HCT116 (cell line): Measurements from ENCODE around the gene GRM1. TPM values are rescaled to one million over a fixed set of nuclear protein-coding genes. Genes with fewer than 3 reads are reported as not detected.

Experiments used
- ATAC-seq: fragments of 200-7000 bp; cut with Tn5 transposase; 2 replicates; pipeline ENCODE4 v1.9.1; 2020; ENCODE audit warnings: mild to moderate bottlenecking, moderate library complexity
- BruUV-seq: library from RNA; stranded (reverse); fragments of 400-500 nt; replicated peaks from 2 replicates; lab custom pipeline; 2021; lab: Mats Ljungman, UMichigan
- CTCF ChIA-PET: fragments of 300-600 bp; sonication (Branson Sonifier 250); formaldehyde crosslinking; loops from one replicate; lab custom pipeline; 2021; ENCODE audit warnings: antibody characterized with exemption; lab: Charles Lee
- POLR2A ChIA-PET: fragments of 300-600, 350-600 bp; sonication (Branson Sonifier 250); formaldehyde crosslinking; loops from one replicate; lab custom pipeline; 2021; ENCODE audit warnings: antibody characterized with exemption; lab: Charles Lee
- RAD21 ChIA-PET, 2 experiments: fragments of 300-600 bp; sonication (Branson Sonifier 250); formaldehyde crosslinking; loops; one replicate each; lab custom pipeline; 2023; ENCODE audit warnings: low total read pairs in 2 of 2; ENCODE audit not compliant: uncharacterized antibody in 2 of 2, unreplicated experiment in 2 of 2, low non-redundant PET in 1 of 2; lab: Charles Lee
- DNase-seq: peaks from one replicate; pipeline ENCODE4 v3.0.0-alpha.2; 2010; ENCODE audit warnings: low read depth, low spot score
- H2AFZ ChIP-seq: fragments of 200-600 bp; shearing (Covaris generic), sonication (generic); 2 replicates; pipeline ENCODE4 v1.6.1; 2017; ENCODE audit warnings: low read depth, mixed run types, mixed read lengths, antibody characterized with exemption, low read length; ENCODE audit not compliant: poor library complexity, severe bottlenecking
- H3K27ac ChIP-seq: 2 replicates; pipeline ENCODE4 v1.5.1; 2012; ENCODE audit warnings: low read depth, low read length
- H3K27me3 ChIP-seq: fragments of 200-600 bp; sonication (generic); 2 replicates; pipeline ENCODE4 v1.6.1; 2016; ENCODE audit warnings: mixed run types, low read length, mixed read lengths; ENCODE audit not compliant: insufficient read depth
- H3K36me3 ChIP-seq, 2 experiments: fragments of 200-500 bp in 1 of 2; fragments of 200-600 bp in 1 of 2; sonication (Bioruptor generic) in 1 of 2; sonication (generic) in 1 of 2; 2 replicates each; pipeline versions ENCODE4 v1.5.1 to v1.6.1; 2014 to 2016; ENCODE audit warnings: low read length in 2 of 2, inconsistent platforms in 1 of 2, mixed read lengths in 1 of 2, mixed run types in 1 of 2; ENCODE audit not compliant: insufficient read depth in 2 of 2, control insufficient read depth in 1 of 2
- H3K4me1 ChIP-seq, 2 experiments: fragments of 200-600 bp in 1 of 2; sonication (generic) in 1 of 2; 2 replicates each; pipeline versions ENCODE4 v1.5.1 to v1.6.1; 2012 to 2017; ENCODE audit warnings: low read length in 2 of 2, inconsistent platforms in 1 of 2, mild to moderate bottlenecking in 1 of 2, mixed read lengths in 1 of 2, mixed run types in 1 of 2, moderate library complexity in 1 of 2; ENCODE audit not compliant: insufficient read depth in 2 of 2, control insufficient read depth in 1 of 2
- H3K4me2 ChIP-seq: fragments of 200-600 bp; sonication (generic); 2 replicates; pipeline ENCODE4 v1.6.1; 2017; ENCODE audit warnings: mixed run types, low read length, mixed read lengths
- H3K4me3 ChIP-seq, 2 experiments: fragments of 200-600 bp in 1 of 2; sonication (generic) in 1 of 2; replicated peaks in 1 of 2; 2 replicates each; pipeline ENCODE4 v1.5.1; 2011 to 2016; ENCODE audit warnings: low read length in 2 of 2, control low read depth in 1 of 2, low read depth in 1 of 2, mild to moderate bottlenecking in 1 of 2, mixed read lengths in 1 of 2, mixed run types in 1 of 2
- H3K79me2 ChIP-seq: fragments of 200-600 bp; sonication (generic); 2 replicates; pipeline ENCODE4 v1.6.1; 2017; ENCODE audit warnings: mild to moderate bottlenecking, mixed run types, low read length, moderate library complexity, mixed read lengths; ENCODE audit not compliant: insufficient read depth
- H3K9ac ChIP-seq: fragments of 200-600 bp; sonication (generic); 2 replicates; pipeline ENCODE4 v1.6.1; 2016; ENCODE audit warnings: low read length, mixed read lengths
- H3K9me2 ChIP-seq: fragments of 200-600 bp; sonication (generic), shearing (Covaris generic); 2 replicates; pipeline ENCODE4 v1.6.1; 2017; ENCODE audit warnings: mixed run types, mild to moderate bottlenecking, moderate library complexity; ENCODE audit not compliant: insufficient read depth
- H3K9me3 ChIP-seq, 2 experiments: fragments of 200-500 bp in 1 of 2; fragments of 200-600 bp in 1 of 2; sonication (Bioruptor generic) in 1 of 2; sonication (generic) in 1 of 2; 2 replicates each; pipeline ENCODE4 v1.6.1; 2014 to 2017; ENCODE audit warnings: low read length in 2 of 2, mixed read lengths in 2 of 2, inconsistent platforms in 1 of 2, low read depth in 1 of 2, mild to moderate bottlenecking in 1 of 2, mixed run types in 1 of 2, moderate library complexity in 1 of 2; ENCODE audit not compliant: control insufficient read depth in 1 of 2, insufficient read depth in 1 of 2
- H4K20me1 ChIP-seq: fragments of 200-600 bp; sonication (generic), shearing (Covaris generic); 2 replicates; pipeline ENCODE4 v1.6.1; 2017; ENCODE audit warnings: mixed run types, mild to moderate bottlenecking, moderate library complexity; ENCODE audit not compliant: insufficient read depth
- EGR1 ChIP-seq: IDR thresholded peaks from 2 replicates; pipeline ENCODE4 v1.6.1; 2012; ENCODE audit warnings: low read depth
- FOSL1 ChIP-seq: IDR thresholded peaks from 2 replicates; pipeline ENCODE4 v1.6.1; 2012; ENCODE audit warnings: low read depth
- POLR2A ChIP-seq: IDR thresholded peaks from 2 replicates; pipeline ENCODE4 v1.7.0; 2011; ENCODE audit warnings: borderline replicate concordance; ENCODE audit not compliant: insufficient read depth, insufficient read length; ENCODE audit errors: extremely low read depth
- POLR2AphosphoS5 ChIP-seq: IDR thresholded peaks from 2 replicates; pipeline ENCODE4 v1.6.1; 2011; ENCODE audit warnings: mild to moderate bottlenecking, low read depth, low read length, moderate library complexity
- RAD21 ChIP-seq: IDR thresholded peaks from 2 replicates; pipeline ENCODE4 v1.6.1; 2012; ENCODE audit warnings: low read depth, mild to moderate bottlenecking
- SIN3A ChIP-seq: IDR thresholded peaks from 2 replicates; pipeline ENCODE4 v1.6.1; 2012; ENCODE audit warnings: low read depth
- TCF7L2 ChIP-seq: IDR thresholded peaks from 2 replicates; pipeline ENCODE4 v1.7.0; 2011; ENCODE audit warnings: borderline replicate concordance, inconsistent platforms; ENCODE audit not compliant: insufficient read depth, insufficient read length; ENCODE audit errors: extremely low read depth
- YY1 ChIP-seq: IDR thresholded peaks from 2 replicates; pipeline ENCODE4 v1.6.1; 2011; ENCODE audit warnings: low read length, low read depth, moderate library complexity, mild to moderate bottlenecking; ENCODE audit not compliant: insufficient replicate concordance; ENCODE audit errors: extremely low read depth
- intact Hi-C: fragments of 100-400 bp; cut with micrococcal nuclease; formaldehyde crosslinking; loops from 2 replicates; pipeline ENCODE4 v1.10.0; 2022
- total RNA-seq: library from RNA; stranded (reverse); gene quantifications from one replicate; pipeline ENCODE4 v1.2.1, GENCODE V29; 2021; ENCODE audit not compliant: unreplicated experiment
- TF ChIP-seq, protein P1 (sequence below): IDR thresholded peaks from 2 replicates; pipeline ENCODE4 v1.6.1; 2012
- TF ChIP-seq, protein P2 (sequence below): IDR thresholded peaks from 2 replicates; pipeline ENCODE4 v1.6.1; 2012
- TF ChIP-seq, protein P3 (sequence below): IDR thresholded peaks from 2 replicates; pipeline ENCODE4 v1.6.1; 2012; ENCODE audit warnings: low read depth

GRM1 gene
- total RNA-seq, 1 experiment from 2014 or later = not detected

DNA sequence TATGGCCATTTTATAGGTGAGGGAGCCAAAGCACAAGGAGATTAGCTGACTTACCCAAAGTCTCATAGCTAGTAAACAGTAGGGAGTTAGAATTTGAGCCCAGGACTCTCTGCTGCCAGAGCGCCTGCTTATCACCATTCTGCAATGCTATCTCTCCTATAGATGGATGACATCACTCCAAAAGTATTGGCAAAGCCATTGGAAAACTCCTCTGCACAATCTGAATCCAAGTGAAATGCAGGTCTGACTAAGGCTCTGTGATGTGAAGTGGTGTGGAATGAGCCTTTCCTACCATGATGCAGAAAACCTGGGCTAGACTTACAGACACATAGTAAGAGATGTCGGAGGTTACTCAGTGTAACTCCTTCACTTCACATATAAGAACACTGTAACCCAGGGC is 106.3 kb downstream of the GRM1 start:
- Histone ChIP-seq H3K9me2 (no peaks in the 10 kb centered on the region), H3K9me3 (no peaks in the 10 kb centered on the region), H3K79me2 (no peaks in the 10 kb centered on the region), H4K20me1 (no peaks in the 10 kb centered on the region), H3K27me3 (peaks cover 12% of the 10 kb centered on the region), H3K4me2 (no peak overlapping the region), H3K36me3 (no peaks in the 10 kb centered on the region), H3K9ac (no peak overlapping the region), H3K4me1 (no peaks in the 10 kb centered on the region), H2AFZ (no peak overlapping the region), H3K4me3 (no peak overlapping the region), H3K27ac (no peak overlapping the region)
- ChIA-PET POLR2A (no interaction called here), CTCF (no interaction called here), RAD21 (no interaction called here)
- TF ChIP-seq, protein P1, sequence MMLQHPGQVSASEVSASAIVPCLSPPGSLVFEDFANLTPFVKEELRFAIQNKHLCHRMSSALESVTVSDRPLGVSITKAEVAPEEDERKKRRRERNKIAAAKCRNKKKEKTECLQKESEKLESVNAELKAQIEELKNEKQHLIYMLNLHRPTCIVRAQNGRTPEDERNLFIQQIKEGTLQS = no peak
- TF ChIP-seq RAD21 (no peak), YY1 (no peak), TCF7L2 (no peak), POLR2AphosphoS5 (no peak), SIN3A (no peak), POLR2A (no peak), EGR1 (no peak), FOSL1 (no peak)
- TF ChIP-seq, protein P2, sequence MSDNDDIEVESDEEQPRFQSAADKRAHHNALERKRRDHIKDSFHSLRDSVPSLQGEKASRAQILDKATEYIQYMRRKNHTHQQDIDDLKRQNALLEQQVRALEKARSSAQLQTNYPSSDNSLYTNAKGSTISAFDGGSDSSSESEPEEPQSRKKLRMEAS = no peak
- TF ChIP-seq, protein P3, sequence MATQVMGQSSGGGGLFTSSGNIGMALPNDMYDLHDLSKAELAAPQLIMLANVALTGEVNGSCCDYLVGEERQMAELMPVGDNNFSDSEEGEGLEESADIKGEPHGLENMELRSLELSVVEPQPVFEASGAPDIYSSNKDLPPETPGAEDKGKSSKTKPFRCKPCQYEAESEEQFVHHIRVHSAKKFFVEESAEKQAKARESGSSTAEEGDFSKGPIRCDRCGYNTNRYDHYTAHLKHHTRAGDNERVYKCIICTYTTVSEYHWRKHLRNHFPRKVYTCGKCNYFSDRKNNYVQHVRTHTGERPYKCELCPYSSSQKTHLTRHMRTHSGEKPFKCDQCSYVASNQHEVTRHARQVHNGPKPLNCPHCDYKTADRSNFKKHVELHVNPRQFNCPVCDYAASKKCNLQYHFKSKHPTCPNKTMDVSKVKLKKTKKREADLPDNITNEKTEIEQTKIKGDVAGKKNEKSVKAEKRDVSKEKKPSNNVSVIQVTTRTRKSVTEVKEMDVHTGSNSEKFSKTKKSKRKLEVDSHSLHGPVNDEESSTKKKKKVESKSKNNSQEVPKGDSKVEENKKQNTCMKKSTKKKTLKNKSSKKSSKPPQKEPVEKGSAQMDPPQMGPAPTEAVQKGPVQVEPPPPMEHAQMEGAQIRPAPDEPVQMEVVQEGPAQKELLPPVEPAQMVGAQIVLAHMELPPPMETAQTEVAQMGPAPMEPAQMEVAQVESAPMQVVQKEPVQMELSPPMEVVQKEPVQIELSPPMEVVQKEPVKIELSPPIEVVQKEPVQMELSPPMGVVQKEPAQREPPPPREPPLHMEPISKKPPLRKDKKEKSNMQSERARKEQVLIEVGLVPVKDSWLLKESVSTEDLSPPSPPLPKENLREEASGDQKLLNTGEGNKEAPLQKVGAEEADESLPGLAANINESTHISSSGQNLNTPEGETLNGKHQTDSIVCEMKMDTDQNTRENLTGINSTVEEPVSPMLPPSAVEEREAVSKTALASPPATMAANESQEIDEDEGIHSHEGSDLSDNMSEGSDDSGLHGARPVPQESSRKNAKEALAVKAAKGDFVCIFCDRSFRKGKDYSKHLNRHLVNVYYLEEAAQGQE = no peak
- ATAC-seq = no peak
- intact Hi-C loops = no loop called here
- no TSS peak for BruUV-seq
- DNase-seq = no peak
